Breast epithelium (tissue), 4 donors: ENCODE data around the gene CCDC146. TPM values are rescaled to one million over a fixed set of nuclear protein-coding genes. Genes with fewer than 3 reads are reported as not detected.
"Not testable (repeated sequence)": the region's sequence is repeated elsewhere in the genome, so short reads cannot be mapped to it uniquely, and the experiment has no call there.

ENCODE experiments used
- DNase-seq, 2 donors: peaks; one replicate each; pipeline ENCODE4 v3.0.0-alpha.2; 2019; ENCODE audit warnings: low spot score in 2 of 2
- H3K27ac ChIP-seq, 2 donors: fragments of 200-600 bp; sonication (generic) in 1 of 2; one replicate each; pipeline ENCODE4 v1.5.1; 2016 to 2019; ENCODE audit warnings: mild to moderate bottlenecking in 1 of 2
- H3K27me3 ChIP-seq, 2 donors: fragments of 200-600 bp; sonication (generic) in 1 of 2; one replicate each; pipeline versions ENCODE4 v1.5.1 to v1.6.0; 2017 to 2019; ENCODE audit warnings: control low read depth in 1 of 2, mild to moderate bottlenecking in 1 of 2
- H3K36me3 ChIP-seq: fragments of 200-600 bp; one replicate; pipeline ENCODE4 v1.5.1; 2019
- H3K4me1 ChIP-seq, 2 donors: fragments of 200-600 bp; sonication (generic); one replicate each; pipeline ENCODE4 v1.5.1; 2016 to 2019; ENCODE audit warnings: control low read depth in 1 of 2
- H3K4me3 ChIP-seq, 3 donors: fragments of 200-600 bp; sonication (generic); 1 replicate in 2 of 3; 2 replicates in 1 of 3; pipeline ENCODE4 v1.5.1; 2016 to 2019; ENCODE audit warnings: mild to moderate bottlenecking in 3 of 3, moderate library complexity in 2 of 3
- H3K9me3 ChIP-seq, 2 donors: fragments of 200-600 bp; sonication (generic) in 1 of 2; one replicate each; pipeline ENCODE4 v1.5.1; 2016 to 2019; ENCODE audit warnings: control low read depth in 1 of 2
- POLR2A ChIP-seq: fragments of 450-650 bp; IDR thresholded peaks from one replicate; pipeline ENCODE4 v1.6.1; 2016; ENCODE audit warnings: antibody characterized with exemption, mild to moderate bottlenecking, moderate library complexity
- POLR2AphosphoS5 ChIP-seq, 3 donors: sonication (generic); formaldehyde crosslinking; IDR thresholded peaks; one replicate each; pipeline ENCODE4 v1.6.1; 2017; ENCODE audit warnings: antibody characterized with exemption in 3 of 3
- intact Hi-C: fragments of 100-400 bp; cut with DNase I; formaldehyde crosslinking; loops from one replicate; pipeline ENCODE4 v1.15.1; 2023; ENCODE audit warnings: low total_unique reads
- total RNA-seq, 3 donors: library from RNA; depleted of rRNA; stranded (reverse); fragments of >200 nt; gene quantifications; one replicate each; pipeline ENCODE4 v1.1.0, GENCODE V29; 2016
- TF ChIP-seq, protein P1 (sequence below), 3 donors: fragments of 450-650 bp; IDR thresholded peaks; one replicate each; pipeline ENCODE4 v1.5.1; 2016 to 2017; ENCODE audit warnings: antibody characterized with exemption in 3 of 3, mild to moderate bottlenecking in 3 of 3, moderate library complexity in 3 of 3

Gene CCDC146
- total RNA-seq, 3 donors from 2014 or later: 11.5 to 17.7 (median 15.5) TPM

DNA sequence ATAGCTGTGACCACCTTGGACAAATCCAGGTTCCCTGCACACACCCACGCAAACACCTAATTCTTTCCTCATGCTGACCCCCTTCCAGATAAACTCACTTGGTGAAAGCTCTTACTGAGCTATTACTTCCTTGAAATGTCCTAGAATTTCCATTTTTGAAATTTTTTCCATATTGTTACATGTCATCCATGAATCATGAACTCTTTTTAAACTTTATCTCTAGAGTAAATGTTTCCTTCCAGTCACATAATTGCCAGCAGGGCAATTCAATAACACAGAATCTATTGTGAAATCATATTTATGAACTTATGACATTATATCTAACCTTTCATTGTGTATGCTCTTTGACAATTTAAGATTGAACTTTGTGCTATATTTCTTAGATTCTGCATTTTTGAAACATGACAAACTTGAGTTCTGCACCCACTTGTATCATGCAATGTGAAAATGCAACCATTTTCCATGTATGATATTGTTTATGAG, 104.0 kb downstream of the CCDC146 start:
- Histone ChIP-seq H3K36me3 (no peaks in the 10 kb centered on the region), H3K27ac (peak overlapping the region in 1 of 2 donors; percentile 61), H3K4me3 (no peak overlapping the region), H3K27me3 (no peaks in the 10 kb centered on the region), H3K4me1 (no peaks in the 10 kb centered on the region), H3K9me3 (peaks cover 0 to 11% of the 10 kb centered on the region in 2 donors)
- DNase-seq: no peak
- intact Hi-C loops: loop anchor here (5.0 kb wide), 1 partner anchor 74 kb away; no protein-coding TSS in a partner anchor
- TF ChIP-seq, protein P1, sequence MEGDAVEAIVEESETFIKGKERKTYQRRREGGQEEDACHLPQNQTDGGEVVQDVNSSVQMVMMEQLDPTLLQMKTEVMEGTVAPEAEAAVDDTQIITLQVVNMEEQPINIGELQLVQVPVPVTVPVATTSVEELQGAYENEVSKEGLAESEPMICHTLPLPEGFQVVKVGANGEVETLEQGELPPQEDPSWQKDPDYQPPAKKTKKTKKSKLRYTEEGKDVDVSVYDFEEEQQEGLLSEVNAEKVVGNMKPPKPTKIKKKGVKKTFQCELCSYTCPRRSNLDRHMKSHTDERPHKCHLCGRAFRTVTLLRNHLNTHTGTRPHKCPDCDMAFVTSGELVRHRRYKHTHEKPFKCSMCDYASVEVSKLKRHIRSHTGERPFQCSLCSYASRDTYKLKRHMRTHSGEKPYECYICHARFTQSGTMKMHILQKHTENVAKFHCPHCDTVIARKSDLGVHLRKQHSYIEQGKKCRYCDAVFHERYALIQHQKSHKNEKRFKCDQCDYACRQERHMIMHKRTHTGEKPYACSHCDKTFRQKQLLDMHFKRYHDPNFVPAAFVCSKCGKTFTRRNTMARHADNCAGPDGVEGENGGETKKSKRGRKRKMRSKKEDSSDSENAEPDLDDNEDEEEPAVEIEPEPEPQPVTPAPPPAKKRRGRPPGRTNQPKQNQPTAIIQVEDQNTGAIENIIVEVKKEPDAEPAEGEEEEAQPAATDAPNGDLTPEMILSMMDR (IDR thresholded peaks at IDR 0.05): no peak
- TF ChIP-seq POLR2A: no peak
- no peak for TF ChIP-seq POLR2AphosphoS5 (IDR thresholded peaks at IDR 0.05)

DNA sequence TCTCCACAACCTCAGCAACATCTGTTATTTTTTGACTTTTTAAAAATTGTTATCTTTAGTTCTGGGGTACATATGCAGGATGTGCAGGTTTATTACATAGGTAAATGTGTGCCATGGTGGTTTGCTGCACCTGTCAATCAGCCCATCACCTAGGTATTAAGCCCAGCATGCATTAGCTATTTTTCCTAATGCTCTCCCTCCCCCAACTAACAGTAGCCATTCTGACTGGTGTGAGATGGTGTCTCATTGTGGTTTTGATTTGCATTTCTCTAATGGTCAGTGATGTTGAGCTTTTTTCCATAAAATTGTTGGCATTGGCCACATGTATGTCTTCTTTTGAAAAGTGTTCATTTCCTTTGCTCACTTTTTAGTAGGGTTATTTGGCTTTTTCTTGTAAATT, 106.4 kb downstream of the CCDC146 start:
- not testable (repeated sequence) for H3K4me3 ChIP-seq, H3K4me1 ChIP-seq, DNase-seq, H3K27ac ChIP-seq, H3K27me3 ChIP-seq, H3K36me3 ChIP-seq
- peaks cover 0 to 11% of the 10 kb centered on the region in 2 donors for H3K9me3 ChIP-seq
- intact Hi-C loops: loop anchor here (5.0 kb wide), 1 partner anchor 76 kb away; no protein-coding TSS in a partner anchor

DNA sequence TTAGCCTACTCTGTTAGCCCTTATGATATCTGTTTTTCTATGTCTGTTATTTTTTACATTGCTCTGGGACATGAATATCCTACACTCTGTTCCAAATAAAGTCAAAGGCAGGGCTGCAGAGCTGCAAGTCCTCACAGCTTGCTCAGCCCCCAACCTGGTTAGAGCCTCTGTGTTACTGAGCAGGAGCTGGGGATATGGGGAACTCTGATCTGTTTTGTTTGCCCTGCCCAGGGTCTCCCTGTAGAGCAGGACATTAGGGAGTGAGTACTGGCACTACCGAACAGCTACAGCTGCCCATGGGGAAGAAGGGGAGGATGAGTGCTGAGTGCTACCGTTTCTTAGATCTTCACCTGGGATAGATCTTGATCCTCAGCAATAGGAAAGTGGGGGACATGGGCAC, 110.1 kb downstream of the CCDC146 start:
- Histone ChIP-seq H3K36me3 (no peaks in the 10 kb centered on the region), H3K4me3 (no peak overlapping the region), H3K27me3 (no peaks in the 10 kb centered on the region), H3K4me1 (no peaks in the 10 kb centered on the region), H3K27ac (no peak overlapping the region), H3K9me3 (peaks cover 0 to 11% of the 10 kb centered on the region in 2 donors)
- intact Hi-C loops: no loop called here
- no peak for TF ChIP-seq POLR2AphosphoS5 (IDR thresholded peaks at IDR 0.05)
- TF ChIP-seq, protein P1 (IDR thresholded peaks at IDR 0.05): no peak
- no peak for TF ChIP-seq POLR2A
- no peak for DNase-seq

DNA sequence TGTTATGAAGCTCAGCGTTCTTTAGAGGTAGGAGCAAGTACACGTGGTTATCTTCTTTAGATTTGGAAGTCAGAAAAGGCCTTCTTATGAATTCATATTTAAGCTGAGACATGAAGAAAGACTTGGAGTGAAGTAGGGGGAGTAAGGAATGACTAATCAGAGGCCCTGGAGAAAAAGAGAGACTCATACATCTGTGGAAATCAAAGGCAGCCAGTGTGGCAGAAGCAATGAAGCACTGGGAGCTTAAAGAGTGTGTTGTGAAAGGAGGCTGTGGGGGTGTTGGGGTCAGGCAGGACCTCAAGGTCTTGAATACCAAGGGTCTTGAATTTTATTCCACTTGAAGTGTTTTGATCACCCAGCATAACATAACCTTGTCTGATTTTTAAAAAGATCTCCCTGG, 112.9 kb downstream of the CCDC146 start:
- DNase-seq: no peak
- no peak overlapping the region for H3K27ac ChIP-seq
- no peaks in the 10 kb centered on the region for H3K36me3 ChIP-seq
- TF ChIP-seq POLR2AphosphoS5 (IDR thresholded peaks at IDR 0.05) (no peak), POLR2A (no peak)
- TF ChIP-seq, protein P1 (IDR thresholded peaks at IDR 0.05): no peak
- H3K27me3 ChIP-seq: no peaks in the 10 kb centered on the region
- H3K9me3 ChIP-seq: peaks cover 0 to 6% of the 10 kb centered on the region in 2 donors
- no peaks in the 10 kb centered on the region for H3K4me1 ChIP-seq
- intact Hi-C loops: no loop called here
- H3K4me3 ChIP-seq: no peak overlapping the region

DNA sequence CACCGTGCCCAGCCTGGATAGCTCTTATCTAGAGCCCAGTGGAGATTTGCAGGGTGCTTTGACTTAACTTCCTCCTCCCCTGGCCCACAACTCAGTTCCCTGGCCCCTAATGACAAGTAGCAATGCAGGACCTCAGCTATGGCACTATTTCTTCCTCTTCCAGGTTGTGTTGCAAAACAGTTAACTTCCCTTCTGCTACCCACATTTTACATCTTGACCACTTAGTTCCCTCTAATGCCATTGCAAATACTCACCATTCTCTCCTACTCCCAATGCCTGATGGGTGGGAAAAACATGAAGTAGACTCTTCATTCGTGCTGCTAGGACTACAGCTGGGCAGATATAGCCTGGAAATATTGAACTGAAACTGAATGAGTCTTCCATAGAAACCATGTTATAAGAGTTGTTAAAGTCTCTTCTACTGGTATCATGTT, 116.3 kb downstream of the CCDC146 start:
- Histone ChIP-seq H3K4me1 (no peaks in the 10 kb centered on the region), H3K36me3 (no peaks in the 10 kb centered on the region), H3K27ac (no peak overlapping the region), H3K4me3 (no peak overlapping the region), H3K27me3 (no peaks in the 10 kb centered on the region), H3K9me3 (no peaks in the 10 kb centered on the region)
- DNase-seq: no peak
- TF ChIP-seq, protein P1 (IDR thresholded peaks at IDR 0.05): no peak
- no peak for TF ChIP-seq POLR2AphosphoS5 (IDR thresholded peaks at IDR 0.05)
- TF ChIP-seq POLR2A: no peak
- intact Hi-C loops: no loop called here

DNA sequence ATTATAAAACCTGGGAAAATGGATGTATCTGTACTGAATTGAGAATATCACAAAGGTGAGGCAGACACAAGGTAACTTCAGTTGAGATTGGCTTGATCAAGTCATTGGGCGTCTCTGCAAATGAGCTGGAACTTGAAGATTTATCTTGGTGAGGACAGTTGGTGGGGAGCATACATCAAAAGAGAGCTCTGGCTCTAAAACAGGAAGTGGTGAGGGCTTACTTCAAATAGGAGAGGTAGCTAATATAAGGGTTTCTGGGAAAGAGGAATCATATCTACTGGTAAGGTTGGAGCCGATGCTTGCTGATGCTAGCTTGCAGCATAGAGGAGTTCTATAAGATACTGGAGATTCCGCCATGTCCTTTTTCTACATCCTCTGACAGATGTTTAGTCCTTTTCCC, 117.1 kb downstream of the CCDC146 start:
- H3K27ac ChIP-seq: no peak overlapping the region
- intact Hi-C loops: no loop called here
- TF ChIP-seq POLR2A (no peak), POLR2AphosphoS5 (IDR thresholded peaks at IDR 0.05) (no peak)
- TF ChIP-seq, protein P1 (IDR thresholded peaks at IDR 0.05): no peak

More for the DNA sequence above, 117.1 kb downstream of the CCDC146 start:
- no peak for DNase-seq
- Histone ChIP-seq H3K27me3 (no peaks in the 10 kb centered on the region), H3K4me1 (no peaks in the 10 kb centered on the region), H3K9me3 (no peaks in the 10 kb centered on the region), H3K4me3 (no peak overlapping the region), H3K36me3 (no peaks in the 10 kb centered on the region)
